GM18502 (cell line): ENCODE data around the gene ZBTB1.
"Not testable (repeated sequence)": the region's sequence is repeated elsewhere in the genome, so short reads cannot be mapped to it uniquely, and the experiment has no call there.

Experiments used
- ATAC-seq: cut with Tn5 transposase; IDR thresholded peaks from one replicate; pipeline ENCODE4 v1.9.1; 2021; ENCODE audit warnings: mild to moderate bottlenecking; ENCODE audit not compliant: unreplicated experiment, poor library complexity

ZBTB1 gene

GRCh38 chr14:64522591-64523355 is 18.2 kb downstream of the ZBTB1 start:
- ATAC-seq, result no peak

DNA sequence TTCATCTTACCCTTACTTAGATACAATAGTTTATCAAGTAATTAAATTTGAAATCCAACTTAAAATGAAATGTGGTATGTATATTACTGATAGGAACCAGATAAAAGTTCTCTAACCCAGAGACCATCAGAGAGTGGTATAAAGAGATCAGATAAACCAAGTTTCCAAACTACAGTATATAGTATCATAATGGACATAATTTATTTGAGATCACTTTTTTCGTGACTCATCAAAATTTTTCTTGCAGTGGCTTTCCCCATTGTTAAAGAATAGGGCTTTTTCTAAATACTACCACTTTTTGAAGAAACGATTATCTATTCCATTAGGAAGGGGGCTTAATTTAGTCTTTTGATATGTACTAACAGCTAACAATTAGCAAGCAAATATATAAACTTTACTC is 20.8 kb downstream of the ZBTB1 start:
- ATAC-seq, result no peak

DNA sequence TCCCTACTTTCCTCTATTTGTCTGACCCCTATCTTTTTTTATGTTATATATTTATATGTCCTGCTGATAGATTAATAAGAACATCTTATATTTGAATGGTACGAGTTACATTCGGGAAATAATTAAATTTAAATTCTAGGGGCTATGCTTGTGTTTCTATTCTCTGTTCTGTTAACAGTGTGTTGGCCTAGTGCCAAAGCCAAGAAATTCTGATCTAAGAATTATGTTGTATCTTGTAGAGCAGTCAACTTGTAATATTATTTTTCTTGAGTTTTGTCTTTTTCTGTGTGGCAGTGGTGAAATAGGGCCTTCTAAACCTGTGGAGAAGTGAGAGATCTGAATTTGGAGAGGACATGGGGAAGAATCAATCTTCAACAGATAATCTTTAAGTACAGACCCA is 27.0 kb downstream of the ZBTB1 start:
- ATAC-seq, result no peak

DNA sequence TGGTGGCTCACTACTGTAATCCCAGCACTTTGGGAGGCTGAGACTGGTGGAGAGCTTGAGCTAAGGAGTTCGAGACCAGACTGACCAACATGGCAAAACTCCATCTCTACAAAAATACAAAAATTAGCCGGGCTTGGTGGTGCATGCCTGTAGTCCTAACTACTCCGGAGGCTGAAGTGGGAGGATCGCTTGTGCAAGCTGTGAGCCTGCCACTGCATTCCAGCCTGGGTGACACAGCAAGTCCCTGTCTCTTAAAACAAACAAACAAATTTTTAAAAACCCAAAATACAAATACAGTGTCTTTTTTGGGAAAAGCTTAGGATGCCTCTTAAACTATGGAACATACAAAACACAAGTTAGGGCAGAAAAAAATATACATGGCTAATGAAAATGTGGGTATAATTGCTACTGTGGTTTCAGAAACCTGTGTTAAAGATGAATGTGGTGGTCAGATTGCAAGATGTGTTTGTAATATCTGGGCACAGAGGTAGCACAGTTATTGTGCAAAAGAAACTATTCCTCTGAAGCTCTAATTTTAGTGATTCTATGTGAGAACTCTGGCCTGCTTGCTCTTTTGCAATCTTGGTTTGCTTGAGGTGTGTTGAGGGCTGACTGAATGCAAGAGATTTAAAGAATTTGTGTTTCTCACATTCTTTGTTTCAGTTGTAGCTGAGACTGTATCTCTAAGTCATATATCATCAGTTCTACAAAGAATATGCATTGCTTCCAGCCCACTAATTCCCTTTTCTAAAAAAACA is 32.1 kb downstream of the ZBTB1 start:
- no peak for ATAC-seq

DNA sequence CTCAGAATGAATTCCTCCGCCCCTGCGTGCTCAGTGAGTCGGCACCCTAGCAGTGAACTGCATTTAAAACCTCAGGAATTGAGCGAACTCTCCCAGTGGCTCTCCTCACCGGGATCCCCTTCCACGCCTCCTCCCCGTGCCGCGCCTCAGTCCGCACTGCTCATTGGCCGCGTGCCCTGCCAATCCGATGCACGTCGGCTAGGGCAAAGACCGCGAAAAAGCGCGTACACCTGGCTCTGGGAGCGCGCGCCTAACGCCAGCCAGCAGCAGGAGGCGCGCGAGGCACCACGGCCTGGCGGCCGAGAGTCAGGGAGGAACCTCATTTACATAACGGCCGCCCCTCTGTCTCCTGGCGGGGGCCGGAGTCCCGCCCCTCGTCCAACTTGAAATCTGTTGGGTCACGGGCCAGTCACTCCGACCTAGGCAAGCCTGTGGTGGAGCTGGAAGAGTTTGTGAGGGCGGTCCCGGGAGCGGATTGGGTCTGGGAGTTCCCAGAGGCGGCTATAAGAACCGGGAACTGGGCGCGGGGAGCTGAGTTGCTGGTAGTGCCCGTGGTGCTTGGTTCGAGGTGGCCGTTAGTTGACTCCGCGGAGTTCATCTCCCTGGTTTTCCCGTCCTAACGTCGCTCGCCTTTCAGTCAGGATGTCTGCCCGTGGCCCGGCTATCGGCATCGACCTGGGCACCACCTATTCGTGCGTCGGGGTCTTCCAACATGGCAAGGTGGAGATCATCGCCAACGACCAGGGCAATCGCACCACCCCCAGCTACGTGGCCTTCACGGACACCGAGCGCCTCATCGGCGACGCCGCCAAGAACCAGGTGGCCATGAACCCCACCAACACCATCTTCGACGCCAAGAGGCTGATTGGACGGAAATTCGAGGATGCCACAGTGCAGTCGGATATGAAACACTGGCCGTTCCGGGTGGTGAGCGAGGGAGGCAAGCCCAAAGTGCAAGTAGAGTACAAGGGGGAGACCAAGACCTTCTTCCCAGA is 35.9 kb downstream of the ZBTB1 start, which contains the start of gene HSPA2:
Gene HSPA2 (plus strand): TSS at position 534 of the 995 bp plus-strand sequence. CDS start 109 bp downstream, at position 643.
- ATAC-seq, result peak; percentile 95

GRCh38 chr14:64541261-64541971 is 36.8 kb downstream of the ZBTB1 start:
- ATAC-seq, result no peak

GRCh38 chr14:64541972-64542835 is 37.6 kb downstream of the ZBTB1 start:
- no peak for ATAC-seq

GRCh38 chr14:64542836-64543201 is 38.2 kb downstream of the ZBTB1 start:
- ATAC-seq, result no peak

GRCh38 chr14:64544607-64545312 is 40.2 kb downstream of the ZBTB1 start:
- no peak for ATAC-seq

DNA sequence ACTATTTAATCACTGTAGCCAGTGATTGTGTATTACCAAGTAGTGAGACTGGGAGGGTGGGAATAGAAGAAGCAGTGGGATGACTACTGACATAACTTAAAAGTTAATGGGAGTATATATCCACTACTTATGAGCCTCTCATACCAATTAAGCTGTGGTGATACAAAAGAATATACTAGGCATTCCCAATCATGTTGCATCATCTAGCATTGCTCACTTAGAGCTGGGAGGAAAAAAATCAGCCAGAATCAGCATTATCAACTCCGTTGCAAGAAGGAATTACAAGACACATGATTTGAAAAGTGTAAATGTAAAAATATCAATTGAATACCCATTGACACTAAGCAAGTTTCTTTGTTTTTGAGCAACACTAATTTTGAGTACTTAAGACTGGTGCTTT is 44.4 kb downstream of the ZBTB1 start:
- no peak for ATAC-seq

GRCh38 chr14:64549791-64550620 is 45.4 kb downstream of the ZBTB1 start, which contains the start of gene PPP1R36:
PPP1R36 (plus strand) TSS chr14:64549961; CDS start chr14:64549998, 37 bp downstream.
- no peak for ATAC-seq

- ATAC-seq, result no peak
Measured at GRCh38 chr14:64550621-64551333, 46.2 kb downstream of the ZBTB1 start.

- no peak for ATAC-seq
Measured at GRCh38 chr14:64554556-64554955, 50.0 kb downstream of the ZBTB1 start.

DNA sequence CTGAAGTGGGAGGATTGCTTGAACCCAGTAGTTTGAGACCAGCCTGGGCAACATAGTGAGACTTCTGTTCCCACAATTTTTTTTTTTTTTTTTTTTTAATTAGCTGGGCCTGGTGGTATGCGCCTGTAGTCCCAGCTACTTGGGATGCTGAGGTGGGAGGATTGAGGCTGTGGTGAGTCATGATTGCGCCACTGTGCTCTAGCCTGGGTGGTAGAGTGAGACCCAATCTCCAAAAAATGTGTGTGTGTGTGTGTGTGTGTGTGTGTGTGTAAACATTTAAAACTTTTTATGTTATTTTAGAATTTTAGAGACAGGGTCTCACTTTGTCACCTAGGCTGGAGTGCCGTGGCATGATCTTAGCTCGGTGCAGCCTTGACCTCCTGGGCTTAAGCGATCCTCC is 52.0 kb downstream of the ZBTB1 start:
- no peak for ATAC-seq

GRCh38 chr14:64558216-64558615 is 53.6 kb downstream of the ZBTB1 start:
- ATAC-seq, result not testable (repeated sequence)

- ATAC-seq, result no peak
Measured at GRCh38 chr14:64561631-64562030, 57.1 kb downstream of the ZBTB1 start.

DNA sequence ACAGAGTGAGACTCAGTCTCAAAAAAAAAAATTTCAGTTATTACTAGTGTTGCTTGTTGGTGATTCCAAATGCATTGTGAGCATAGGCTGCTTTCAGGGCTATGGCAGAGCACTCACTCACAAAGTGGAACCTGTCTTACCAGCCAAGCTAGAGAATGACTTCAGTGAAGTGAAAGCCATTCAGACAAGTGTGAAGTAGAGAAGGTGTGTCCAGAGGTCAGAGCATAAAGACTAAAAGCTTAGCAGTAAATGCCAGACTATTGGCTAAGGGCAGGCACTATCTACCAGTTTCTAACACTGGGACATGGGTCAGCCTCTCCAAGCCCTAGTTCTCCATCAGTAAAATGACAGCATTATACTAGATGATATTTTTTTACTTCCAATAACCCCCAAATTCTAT is 57.9 kb downstream of the ZBTB1 start:
- ATAC-seq, result no peak
